MM.1S (cell line): ENCODE measurements around the gene FOXP1.

Experiments used
- DNase-seq: peaks from one replicate; pipeline ENCODE4 v3.0.0-alpha.2; 2015
- H2AFZ ChIP-seq: fragments of 300-600 bp; sonication (generic); 2 replicates; pipeline ENCODE4 v1.6.0; 2016; ENCODE audit warnings: antibody characterized with exemption, low read length
- H3F3A ChIP-seq: fragments of 300-600 bp; sonication (generic); 2 replicates; pipeline ENCODE4 v1.6.1; 2016; ENCODE audit warnings: mild to moderate bottlenecking, antibody characterized with exemption, low read length, moderate library complexity, mixed read lengths; ENCODE audit not compliant: insufficient read depth
- H3K27ac ChIP-seq: fragments of 300-600 bp; sonication (generic); 2 replicates; pipeline ENCODE4 v1.5.1; 2016; ENCODE audit warnings: mild to moderate bottlenecking, low read length
- H3K27me3 ChIP-seq: fragments of 300-600 bp; sonication (generic); replicated peaks from 2 replicates; pipeline ENCODE4 v1.6.0; 2016; ENCODE audit warnings: low read length; ENCODE audit not compliant: insufficient read depth
- H3K36me3 ChIP-seq: fragments of 300-600 bp; sonication (generic); replicated peaks from 2 replicates; pipeline ENCODE4 v1.6.1; 2016; ENCODE audit warnings: mild to moderate bottlenecking, low read length, mixed read lengths; ENCODE audit not compliant: insufficient read depth
- H3K4me1 ChIP-seq: fragments of 300-600 bp; sonication (generic); 2 replicates; pipeline ENCODE4 v1.6.1; 2016; ENCODE audit warnings: low read length, mixed read lengths
- H3K4me2 ChIP-seq: fragments of 300-600 bp; sonication (generic); 2 replicates; pipeline ENCODE4 v1.6.0; 2016; ENCODE audit warnings: low read depth, low read length
- H3K4me3 ChIP-seq: fragments of 300-600 bp; sonication (generic); 2 replicates; pipeline ENCODE4 v1.5.1; 2016; ENCODE audit warnings: low read length, mixed read lengths
- H3K79me2 ChIP-seq: fragments of 300-600 bp; sonication (generic); 2 replicates; pipeline ENCODE4 v1.6.1; 2016; ENCODE audit warnings: mixed run types, low read length, mixed read lengths
- H3K9ac ChIP-seq: fragments of 300-600 bp; sonication (generic); 2 replicates; pipeline ENCODE4 v1.6.1; 2016; ENCODE audit warnings: low read length, mixed read lengths
- H3K9me2 ChIP-seq: fragments of 300-600 bp; sonication (generic); replicated peaks from 2 replicates; pipeline ENCODE4 v1.6.1; 2016; ENCODE audit warnings: mild to moderate bottlenecking, low read length, mixed read lengths; ENCODE audit not compliant: insufficient read depth
- H3K9me3 ChIP-seq: fragments of 300-600 bp; sonication (generic); replicated peaks from 2 replicates; pipeline ENCODE4 v1.6.1; 2016; ENCODE audit warnings: mild to moderate bottlenecking, low read length, mixed read lengths; ENCODE audit not compliant: insufficient read depth
- H4K20me1 ChIP-seq: fragments of 300-600 bp; sonication (generic); 2 replicates; pipeline ENCODE4 v1.6.1; 2016; ENCODE audit warnings: mild to moderate bottlenecking, low read length, moderate library complexity, mixed read lengths; ENCODE audit not compliant: insufficient read depth
- CTCF ChIP-seq: fragments of 300-600 bp; sonication (generic); IDR thresholded peaks from 2 replicates; pipeline ENCODE4 v1.5.1; 2016; ENCODE audit warnings: antibody characterized with exemption, low read length, mixed read lengths
- EZH2 ChIP-seq: fragments of 300-600 bp; sonication (generic); optimal IDR thresholded peaks from 2 replicates; pipeline ENCODE3; 2017; ENCODE audit warnings: low read depth, mild to moderate bottlenecking, antibody characterized with exemption, low read length, mixed read lengths
- EZH2phosphoT487 ChIP-seq: fragments of 300-600 bp; sonication (generic); IDR thresholded peaks from 2 replicates; pipeline ENCODE4 v1.6.1; 2018; ENCODE audit warnings: antibody characterized with exemption, low read length

Gene FOXP1

GRCh38 chr3:71541313-71541712 is 42.2 kb downstream of the FOXP1 start:
- H3K4me2 ChIP-seq = no peak overlapping the region
- no peak overlapping the region for H3K27ac ChIP-seq
- H3K4me1 ChIP-seq = no peaks in the 10 kb centered on the region
- H3K4me3 ChIP-seq = no peak overlapping the region
- H3K9me2 ChIP-seq = no peaks in the 10 kb centered on the region
- TF ChIP-seq CTCF (no peak), EZH2phosphoT487 (no peak), EZH2 (no peak)
- H3K9me3 ChIP-seq = no peaks in the 10 kb centered on the region
- no peak overlapping the region for H3K9ac ChIP-seq
- no peak overlapping the region for H2AFZ ChIP-seq
- no peaks in the 10 kb centered on the region for H4K20me1 ChIP-seq
- no peaks in the 10 kb centered on the region for H3K27me3 ChIP-seq
- no peaks in the 10 kb centered on the region for H3F3A ChIP-seq
- no peaks in the 10 kb centered on the region for H3K79me2 ChIP-seq
- no peak for DNase-seq
- H3K36me3 ChIP-seq = no peaks in the 10 kb centered on the region

- H3F3A ChIP-seq = no peaks in the 10 kb centered on the region
- no peaks in the 10 kb centered on the region for H4K20me1 ChIP-seq
- no peaks in the 10 kb centered on the region for H3K4me1 ChIP-seq
- no peak overlapping the region for H3K4me3 ChIP-seq
- H3K4me2 ChIP-seq = no peak overlapping the region
- H3K9me2 ChIP-seq = no peaks in the 10 kb centered on the region
- no peak overlapping the region for H3K27ac ChIP-seq
- H3K79me2 ChIP-seq = no peaks in the 10 kb centered on the region
- H3K9me3 ChIP-seq = no peaks in the 10 kb centered on the region
- no peak overlapping the region for H3K9ac ChIP-seq
- TF ChIP-seq EZH2 = no peak
- DNase-seq = no peak
- no peaks in the 10 kb centered on the region for H3K36me3 ChIP-seq
- no peak overlapping the region for H2AFZ ChIP-seq
- no peaks in the 10 kb centered on the region for H3K27me3 ChIP-seq
Observed at GRCh38 chr3:71537211-71537611, 46.3 kb downstream of the FOXP1 start.

GRCh38 chr3:71536376-71536965 is 47.1 kb downstream of the FOXP1 start:
- no peak overlapping the region for H3K4me3 ChIP-seq
- H2AFZ ChIP-seq = no peak overlapping the region
- no peaks in the 10 kb centered on the region for H3K36me3 ChIP-seq
- H3K9me3 ChIP-seq = no peaks in the 10 kb centered on the region
- no peaks in the 10 kb centered on the region for H3K4me1 ChIP-seq
- no peak for DNase-seq
- TF ChIP-seq CTCF = no peak
- TF ChIP-seq EZH2phosphoT487 = no peak
- TF ChIP-seq EZH2 = no peak
- H3F3A ChIP-seq = no peaks in the 10 kb centered on the region
- no peaks in the 10 kb centered on the region for H4K20me1 ChIP-seq
- no peak overlapping the region for H3K9ac ChIP-seq
- H3K4me2 ChIP-seq = no peak overlapping the region
- no peaks in the 10 kb centered on the region for H3K9me2 ChIP-seq
- no peaks in the 10 kb centered on the region for H3K27me3 ChIP-seq
- no peak overlapping the region for H3K27ac ChIP-seq
- H3K79me2 ChIP-seq = no peaks in the 10 kb centered on the region

- Histone ChIP-seq H3F3A (no peaks in the 10 kb centered on the region), H3K36me3 (no peaks in the 10 kb centered on the region), H2AFZ (no peak overlapping the region), H3K79me2 (no peaks in the 10 kb centered on the region), H4K20me1 (no peaks in the 10 kb centered on the region), H3K4me1 (no peaks in the 10 kb centered on the region), H3K27ac (no peak overlapping the region), H3K9me3 (no peaks in the 10 kb centered on the region), H3K4me2 (no peak overlapping the region), H3K9me2 (no peaks in the 10 kb centered on the region), H3K9ac (no peak overlapping the region), H3K4me3 (no peak overlapping the region), H3K27me3 (no peaks in the 10 kb centered on the region)
- DNase-seq = no peak
- TF ChIP-seq CTCF = no peak
- TF ChIP-seq EZH2phosphoT487 = no peak
- no peak for TF ChIP-seq EZH2
Observed at GRCh38 chr3:71533588-71533987, 49.9 kb downstream of the FOXP1 start.
